GM19395 (cell line): ENCODE measurements around the gene CDC45.

Experiments used
- ATAC-seq: cut with Tn5 transposase; IDR thresholded peaks from one replicate; pipeline ENCODE4 v1.9.1; 2021; ENCODE audit warnings: mild to moderate bottlenecking, moderate library complexity; ENCODE audit not compliant: unreplicated experiment

The CDC45 gene

GRCh38 chr22:19510919-19511341 lies 31.2 kb downstream of the CDC45 start:
- ATAC-seq, result no peak

DNA sequence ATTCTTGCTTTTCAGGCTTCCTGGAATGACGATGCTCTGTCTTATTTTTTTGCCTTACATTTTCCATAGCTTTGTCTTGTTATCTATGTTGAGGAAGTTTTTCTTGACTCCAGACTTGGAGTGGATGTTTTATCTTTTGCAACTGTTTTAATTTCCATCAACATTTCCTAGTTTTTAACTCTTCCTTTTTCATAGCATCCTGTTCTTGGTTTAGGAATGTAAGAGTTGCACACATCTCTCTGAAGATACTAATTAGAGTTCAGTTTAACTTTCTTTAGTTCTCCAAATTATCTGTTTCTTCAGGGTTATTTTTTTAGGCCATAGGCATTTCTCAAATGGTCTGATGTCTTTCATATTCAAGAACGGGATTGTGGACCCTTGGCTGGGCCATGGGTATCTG lies 34.1 kb downstream of the CDC45 start:
- ATAC-seq, result no peak

DNA sequence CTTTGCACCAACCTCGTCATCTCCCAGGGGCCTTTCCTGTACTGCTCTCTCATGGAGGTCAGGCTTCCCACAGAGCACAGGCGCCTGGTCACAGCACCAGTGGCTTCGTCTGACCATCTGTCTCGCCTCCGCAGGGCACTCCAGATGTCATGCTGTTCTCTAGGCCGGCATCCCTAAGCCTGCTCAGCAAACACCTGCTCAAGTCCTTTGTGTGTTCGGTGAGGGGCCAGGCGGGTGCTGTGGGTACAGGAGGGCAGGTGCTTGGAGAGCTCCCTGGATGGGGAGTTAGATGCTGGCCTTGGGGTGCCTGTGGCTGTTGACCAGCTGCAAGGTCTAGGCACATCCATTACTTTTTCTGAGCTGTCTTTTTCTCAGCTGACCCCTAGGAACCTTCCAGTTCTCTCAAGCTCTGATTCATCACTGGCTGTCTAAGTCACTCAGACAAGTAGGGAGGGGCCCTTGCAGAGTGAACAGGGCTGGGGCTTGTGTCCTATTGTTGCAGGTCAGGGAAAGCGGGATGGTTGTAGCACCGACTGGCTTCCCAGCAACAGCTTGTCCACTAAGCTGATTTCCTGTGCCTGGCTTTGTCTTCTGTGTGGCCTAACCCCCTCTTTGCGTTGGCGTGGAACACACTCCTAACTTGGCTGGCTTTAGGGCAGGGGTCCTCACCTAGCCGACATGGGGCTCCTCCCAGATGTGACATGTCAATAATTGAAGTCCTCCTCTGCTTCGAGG lies 35.3 kb downstream of the CDC45 start:
- no peak for ATAC-seq

GRCh38 chr22:19515654-19516377 lies 36.1 kb downstream of the CDC45 start:
- ATAC-seq, result no peak

GRCh38 chr22:19516378-19517170 lies 36.9 kb downstream of the CDC45 start:
- ATAC-seq, result no peak

DNA sequence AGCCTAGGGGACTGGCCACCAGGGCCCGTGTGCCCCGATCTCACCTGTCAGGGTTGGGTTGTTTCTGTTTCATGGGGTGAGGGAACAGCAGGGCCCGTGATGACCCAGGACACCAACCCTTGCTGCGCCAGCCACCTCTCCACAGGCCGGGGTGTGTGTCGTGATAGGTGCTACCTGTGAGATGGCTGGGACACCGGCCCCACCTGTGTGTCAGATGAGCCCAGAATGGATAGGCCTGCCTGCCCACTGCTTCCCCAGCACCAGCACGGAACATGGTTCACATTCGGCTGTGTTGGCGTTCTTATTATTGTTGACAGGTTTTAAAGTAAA lies 37.4 kb downstream of the CDC45 start:
- no peak for ATAC-seq

DNA sequence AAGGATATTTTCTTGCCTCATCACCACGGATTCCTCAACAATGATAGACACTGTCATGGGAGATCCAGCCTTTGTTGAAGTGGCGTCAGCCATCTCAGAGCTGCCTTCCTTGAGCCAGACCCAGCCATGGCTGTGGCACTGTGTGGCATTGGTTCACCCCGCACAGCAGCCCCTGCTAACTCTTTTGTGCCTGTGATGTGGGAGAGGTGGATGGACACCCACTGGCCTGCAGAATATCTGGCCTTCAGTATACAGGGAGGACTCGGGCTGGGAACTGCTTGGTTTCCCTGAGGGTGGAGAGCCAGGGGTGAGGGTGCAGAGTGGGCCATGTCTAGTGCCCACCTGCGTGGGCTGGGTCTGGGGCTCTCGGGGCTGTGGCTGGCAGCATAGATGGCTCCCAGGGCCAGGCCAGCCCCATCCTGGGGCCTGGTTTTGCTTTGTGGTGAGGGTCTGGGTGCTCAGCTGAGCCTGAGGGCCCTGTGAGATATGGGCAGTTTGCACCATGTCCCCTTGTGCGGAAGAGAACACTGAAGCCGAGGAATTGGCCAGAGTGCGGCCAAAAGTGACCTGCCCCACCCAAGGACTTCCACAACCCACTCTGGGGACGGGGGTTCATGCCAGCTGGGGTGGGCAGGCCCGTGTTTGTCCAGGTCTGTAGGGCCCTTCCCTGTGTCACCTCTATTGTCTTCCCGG lies 38.3 kb downstream of the CDC45 start:
- no peak for ATAC-seq

- no peak for ATAC-seq
Measured at GRCh38 chr22:19518635-19519034, 38.9 kb downstream of the CDC45 start.

DNA sequence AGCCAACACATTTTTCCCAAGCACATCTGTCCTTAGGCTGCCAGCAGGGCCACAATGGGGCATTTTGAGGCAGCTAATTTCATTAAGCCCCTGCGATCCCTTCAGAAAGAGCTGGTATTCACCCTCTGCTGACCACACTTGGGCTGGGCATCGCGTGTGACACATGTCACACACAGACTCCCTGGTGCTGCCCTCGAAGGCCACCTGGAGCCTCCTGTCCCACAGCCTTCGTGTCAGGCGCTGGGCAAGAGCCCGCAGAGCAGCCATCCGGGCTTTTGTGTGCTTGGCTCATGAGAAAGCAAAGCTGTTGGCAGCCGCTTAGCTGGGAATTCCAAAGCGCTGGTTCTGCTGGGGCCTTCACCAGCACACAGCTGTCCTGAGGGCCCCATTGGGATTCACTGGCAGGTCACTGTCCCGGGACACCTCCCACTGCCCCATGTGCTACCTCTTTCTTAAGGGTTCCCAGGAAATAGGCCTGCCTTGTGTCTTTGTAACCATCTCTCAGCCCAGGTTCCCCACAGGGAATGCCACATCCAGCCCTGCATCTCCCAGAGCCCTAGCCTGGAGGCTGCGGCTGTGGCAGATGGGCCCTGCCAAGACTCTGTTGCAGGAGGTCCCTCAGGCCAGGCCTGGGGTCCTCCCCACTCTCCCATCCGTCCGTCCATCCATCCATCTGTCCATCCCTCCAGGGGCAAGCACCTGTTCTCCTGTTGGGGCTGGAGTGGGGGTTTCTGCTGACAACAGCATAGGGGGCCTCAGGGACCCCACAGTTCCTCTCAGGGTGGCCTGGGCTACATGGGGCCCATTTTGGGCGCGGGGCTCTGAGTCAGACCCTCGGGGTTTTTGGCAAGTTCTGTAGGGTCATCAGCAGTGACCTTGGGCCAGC lies 39.6 kb downstream of the CDC45 start:
- ATAC-seq, result no peak

DNA sequence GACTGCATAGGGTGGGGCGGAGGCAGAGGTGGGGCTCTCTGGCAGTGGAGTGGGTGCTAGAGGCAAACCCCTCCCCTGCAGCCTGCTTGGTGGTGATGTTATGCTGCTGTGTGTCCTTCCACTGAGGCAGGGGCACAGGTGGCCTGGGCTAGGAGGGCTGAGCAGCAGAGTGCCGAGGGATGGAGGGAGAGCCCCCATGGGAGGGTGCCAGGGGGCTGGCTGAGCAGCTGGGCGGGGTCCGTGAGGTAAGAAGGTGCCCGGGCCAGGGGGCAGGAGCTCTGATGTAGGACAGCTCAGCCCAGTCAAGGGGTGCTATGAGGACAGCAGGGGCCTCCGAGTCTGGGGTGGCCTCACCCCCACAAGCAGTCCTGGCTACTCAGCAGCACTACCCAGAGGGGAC lies 40.3 kb downstream of the CDC45 start:
- ATAC-seq, result no peak

GRCh38 chr22:19520566-19521305 lies 41.0 kb downstream of the CDC45 start:
- no peak for ATAC-seq

DNA sequence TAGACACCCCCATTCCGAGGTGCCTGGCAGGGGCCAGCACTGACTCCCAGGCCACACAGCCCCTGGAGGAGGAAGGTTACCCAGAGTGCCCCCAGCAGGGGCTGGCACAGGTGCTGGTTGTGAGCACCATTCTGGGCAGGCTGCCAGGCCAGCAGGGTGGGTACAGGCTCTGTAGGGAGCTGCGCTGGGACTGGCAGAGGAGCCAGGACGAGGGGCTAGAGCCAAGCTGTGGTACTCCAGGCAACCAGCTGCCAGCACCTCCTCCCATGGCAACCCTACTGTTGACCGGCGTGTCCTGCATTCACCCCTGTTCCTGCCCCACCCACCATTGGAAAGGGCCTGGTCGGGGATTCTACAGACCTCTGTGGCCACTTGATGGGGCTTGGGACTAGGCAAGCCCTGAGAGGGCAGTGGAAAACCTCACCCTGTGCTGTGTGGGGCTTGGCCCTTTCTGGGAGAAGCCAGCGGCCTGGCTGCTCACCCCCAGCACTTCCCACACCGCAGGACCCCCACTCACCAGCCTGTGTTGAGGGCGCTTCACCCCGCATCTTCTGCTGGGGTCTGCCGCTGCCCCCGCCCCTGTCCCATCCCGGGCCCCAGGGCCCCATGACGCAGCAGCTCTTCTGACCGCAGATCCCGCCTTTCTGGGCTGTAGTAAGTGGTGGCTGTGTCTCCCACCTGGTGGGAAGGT lies 42.6 kb downstream of the CDC45 start:
- no peak for ATAC-seq

DNA sequence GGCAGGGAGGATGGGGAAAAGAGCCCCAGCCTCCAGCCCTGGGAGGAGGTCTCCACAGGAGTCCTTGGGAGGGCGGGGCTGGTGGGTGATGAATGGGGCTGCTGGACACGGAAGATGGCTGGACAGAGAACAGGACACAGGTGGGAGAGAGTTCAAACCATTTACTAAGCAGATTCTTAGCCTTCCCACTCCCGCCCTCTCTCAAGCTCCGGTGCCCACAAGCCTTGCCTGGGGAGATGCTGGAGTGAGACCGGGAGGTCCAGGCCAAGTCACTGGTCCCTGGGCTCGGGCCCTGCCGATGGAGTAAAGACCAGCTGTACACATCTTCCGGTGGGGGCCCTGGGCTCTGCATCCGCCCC lies 43.1 kb downstream of the CDC45 start:
- ATAC-seq, result no peak

- ATAC-seq, result no peak
Measured at GRCh38 chr22:19523240-19524169, 43.8 kb downstream of the CDC45 start.

DNA sequence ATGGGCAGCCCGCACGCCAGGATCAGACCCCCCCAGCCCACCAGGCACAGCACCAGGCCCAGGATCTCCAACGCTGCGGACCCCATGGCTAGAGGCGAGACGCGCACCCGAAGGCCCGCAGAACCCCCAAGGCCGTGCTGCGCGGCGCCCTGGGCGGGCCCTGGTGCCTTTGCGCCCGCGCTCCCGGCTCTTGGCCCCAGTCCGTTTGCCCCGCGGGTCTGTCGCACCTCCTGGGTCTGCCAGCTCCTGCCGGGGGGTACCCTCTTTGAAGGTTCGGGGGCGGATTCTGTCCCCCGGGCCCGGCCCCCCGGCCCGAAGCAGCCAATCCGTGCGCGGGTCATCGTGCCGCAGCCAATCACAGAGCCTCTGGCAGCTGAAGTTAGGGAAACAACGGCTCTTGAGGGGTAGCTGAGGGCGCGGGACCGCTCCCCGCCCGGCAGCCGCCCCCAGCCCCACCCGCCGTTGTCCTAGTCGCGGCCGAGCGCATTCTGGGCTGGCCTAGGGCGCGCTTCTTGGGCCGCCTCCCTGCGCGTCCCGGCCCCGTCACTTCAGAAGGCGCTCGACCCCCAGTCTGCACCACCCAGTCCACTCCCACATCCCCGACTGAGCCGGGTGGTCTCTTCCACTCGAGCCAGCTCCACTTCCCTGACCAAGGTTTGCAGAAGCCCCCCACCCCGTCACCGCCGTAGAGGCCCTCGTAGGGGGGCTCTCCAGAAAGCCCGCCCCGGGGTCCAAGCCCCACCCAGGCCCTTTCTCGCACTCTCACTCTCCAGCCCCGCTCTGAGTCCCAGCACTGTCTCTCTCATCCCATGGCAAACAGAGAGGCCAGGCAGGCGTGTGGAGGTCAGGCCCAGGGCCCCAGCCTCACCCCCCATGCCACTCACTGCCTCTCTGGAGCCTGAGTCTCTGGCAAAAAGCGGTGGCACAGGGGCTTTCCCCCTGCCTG lies 44.7 kb downstream of the CDC45 start, which contains the start of gene CLDN5:
TSS of gene CLDN5 (minus strand) at position 241 of the 946 bp plus-strand sequence. CDS start at position 86, 155 bp downstream.
- ATAC-seq, result no peak

GRCh38 chr22:19525116-19525660 lies 45.5 kb downstream of the CDC45 start:
- ATAC-seq, result no peak
